ENCODE results near the gene SERPINB10. TPM values are rescaled to one million over a fixed set of nuclear protein-coding genes. Genes with fewer than 3 reads are reported as not detected.

The SERPINB10 gene
- total and polyA plus RNA-seq, 2 of the 8 experiments (the other 6 are each of a cell fraction or from before 2014, with no cell fraction given), result not detected

DNA sequence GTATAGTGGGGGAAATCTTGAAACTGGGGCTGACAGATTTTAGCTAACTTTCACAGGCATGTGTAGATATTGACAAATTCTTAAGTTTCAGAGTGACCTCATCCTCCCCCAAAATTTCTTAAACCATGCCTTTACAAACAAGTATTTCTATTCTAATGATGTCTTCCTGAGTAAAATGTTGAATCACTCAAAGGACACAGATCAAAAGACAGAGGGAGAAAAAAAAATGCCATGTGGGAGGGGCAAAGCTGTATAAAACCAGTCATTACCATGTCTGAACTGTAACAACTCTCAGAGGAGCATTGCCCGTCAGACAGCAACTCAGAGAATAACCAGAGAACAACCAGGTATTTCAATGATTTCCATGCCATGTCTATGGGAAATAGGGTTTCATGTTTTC, 20.3 kb upstream of the SERPINB10 start, which contains the start of gene SERPINB2:
TSS of gene SERPINB2 (plus strand) at position 282 of the 400 bp plus-strand sequence. CDS start 3,740 bp downstream, outside the sequence.
- H4K8ac ChIP-seq (ENCODE audit: extremely low read depth, insufficient read depth, low read length), result no peak within 1 kb of the TSS
- no peak within 1 kb of the TSS for H3K27ac ChIP-seq (ENCODE audit: low read depth, low read length)
- H2BK5ac ChIP-seq (ENCODE audit: low read depth, low read length), result no peak within 1 kb of the TSS
- no peaks in the 10 kb centered on the region for H3K79me2 ChIP-seq (ENCODE audit: control insufficient read depth in 1 of 2, insufficient read depth in 2 of 2, low read length in 2 of 2)
- H3K4me3 ChIP-seq (ENCODE audit: extremely low read depth in 1 of 4, insufficient read depth in 2 of 4, low read depth in 3 of 4, low read length in 4 of 4), result no peak within 1 kb of the TSS
- H4K91ac ChIP-seq (replicated peaks; ENCODE audit: insufficient read length, low read length), result no peak within 1 kb of the TSS
- H3K23me2 ChIP-seq (ENCODE audit: low read depth, low read length), result no peaks in the 10 kb centered on the region
- no peak within 1 kb of the TSS for H3K18ac ChIP-seq (ENCODE audit: extremely low read depth, low read length)
- WGBS, 2 experiments (ENCODE audit: extremely low coverage in 1 of 2, insufficient coverage in 1 of 2, insufficient read length in 1 of 2, insufficient replicate concordance in 2 of 2, low coverage in 1 of 2, low lambda C conversion rate in 2 of 2, missing lambda C conversion rate in 1 of 2), result 89% methylated on average over 1 of the region's 1 CpG; no CpG with 5 or more reads in 1 of the 2 experiments
- no peak within 1 kb of the TSS for H3K4me2 ChIP-seq (ENCODE audit: insufficient read depth in 1 of 2, low read depth in 2 of 2, low read length in 2 of 2)
- H3K9me3 ChIP-seq (ENCODE audit: insufficient read depth in 2 of 2, low read depth in 1 of 2, low read length in 1 of 2), result no peaks in the 10 kb centered on the region
- H2AFZ ChIP-seq (ENCODE audit: low read length), result no peak within 1 kb of the TSS
- FAIRE-seq (no peak), DNase-seq (ENCODE audit: low read depth in 1 of 2, low spot score in 2 of 2) (no peak)
- CTCF ChIA-PET (ENCODE audit: partially characterized antibody), result no interaction called here
- no peak within 1 kb of the TSS for H2BK120ac ChIP-seq (replicated peaks; ENCODE audit: low read depth, low read length)
- H3K36me3 ChIP-seq (ENCODE audit: control insufficient read depth in 2 of 4, insufficient read depth in 4 of 4, low read length in 3 of 4), result no peaks in the 10 kb centered on the region
- no peak within 1 kb of the TSS for H3K23ac ChIP-seq (ENCODE audit: insufficient read length)
- H4K20me1 ChIP-seq (replicated peaks in 1 of 2; ENCODE audit: control insufficient read depth in 1 of 2, insufficient read depth in 2 of 2, low read length in 2 of 2), result no peaks in the 10 kb centered on the region
- H2AK5ac ChIP-seq (ENCODE audit: low read depth, low read length), result no peak within 1 kb of the TSS
- H3K4ac ChIP-seq (replicated peaks; ENCODE audit: insufficient read length, low read depth, low read length), result no peak within 1 kb of the TSS
- H3K27me3 ChIP-seq (replicated peaks in 1 of 4; ENCODE audit: control insufficient read depth in 3 of 4, extremely low read depth in 1 of 4, insufficient read depth in 3 of 4, low read length in 3 of 4), result no peaks in the 10 kb centered on the region
- H3K56ac ChIP-seq (replicated peaks; ENCODE audit: insufficient read length, low read depth, low read length), result no peak within 1 kb of the TSS
- H2BK20ac ChIP-seq (ENCODE audit: low read length), result no peak within 1 kb of the TSS
- no peaks in the 10 kb centered on the region for H3K79me1 ChIP-seq (ENCODE audit: low read depth, low read length)
- H3K4me1 ChIP-seq (replicated peaks in 1 of 4; ENCODE audit: control insufficient read depth in 3 of 4, insufficient read depth in 4 of 4, low read length in 3 of 4), result no peaks in the 10 kb centered on the region
- H4K5ac ChIP-seq (ENCODE audit: insufficient read length, low read depth, low read length), result no peak within 1 kb of the TSS
- H2BK15ac ChIP-seq (ENCODE audit: low read length), result no peak within 1 kb of the TSS
- no peak within 1 kb of the TSS for H3K9ac ChIP-seq (replicated peaks in 1 of 4; ENCODE audit: extremely low read depth in 1 of 4, low read depth in 3 of 4, low read length in 3 of 4)
- no peak within 1 kb of the TSS for H2BK12ac ChIP-seq (ENCODE audit: low read depth, low read length)
- no peak within 1 kb of the TSS for H3K14ac ChIP-seq (ENCODE audit: insufficient read length)
- POLR2A ChIA-PET (ENCODE audit: partially characterized antibody), result no interaction called here
- TF ChIP-seq BRCA1 (IDR thresholded peaks at IDR 0.05; ENCODE audit: low read depth, low read length) (no peak), TAF7 (optimal IDR thresholded peaks at IDR 0.05; ENCODE audit: borderline replicate concordance, low read depth, low read length) (no peak), RNF2 (IDR thresholded peaks at IDR 0.05; ENCODE audit: borderline replicate concordance, low read depth, low read length, missing control alignments, poor library complexity, severe bottlenecking) (no peak), BCL11A (IDR thresholded peaks at IDR 0.05; ENCODE audit: low read depth in 2 of 2, low read length in 2 of 2) (no peak), NRF1 (IDR thresholded peaks at IDR 0.05; ENCODE audit: low read depth, low read length) (no peak), GTF2F1 (IDR thresholded peaks at IDR 0.05; ENCODE audit: borderline replicate concordance, low read depth, low read length) (no peak), GABPA (IDR thresholded peaks at IDR 0.05; ENCODE audit: borderline replicate concordance, insufficient read depth, low read length) (no peak), SRF (IDR thresholded peaks at IDR 0.05; ENCODE audit: low read depth, low read length) (no peak)
- TF ChIP-seq, protein P1, sequence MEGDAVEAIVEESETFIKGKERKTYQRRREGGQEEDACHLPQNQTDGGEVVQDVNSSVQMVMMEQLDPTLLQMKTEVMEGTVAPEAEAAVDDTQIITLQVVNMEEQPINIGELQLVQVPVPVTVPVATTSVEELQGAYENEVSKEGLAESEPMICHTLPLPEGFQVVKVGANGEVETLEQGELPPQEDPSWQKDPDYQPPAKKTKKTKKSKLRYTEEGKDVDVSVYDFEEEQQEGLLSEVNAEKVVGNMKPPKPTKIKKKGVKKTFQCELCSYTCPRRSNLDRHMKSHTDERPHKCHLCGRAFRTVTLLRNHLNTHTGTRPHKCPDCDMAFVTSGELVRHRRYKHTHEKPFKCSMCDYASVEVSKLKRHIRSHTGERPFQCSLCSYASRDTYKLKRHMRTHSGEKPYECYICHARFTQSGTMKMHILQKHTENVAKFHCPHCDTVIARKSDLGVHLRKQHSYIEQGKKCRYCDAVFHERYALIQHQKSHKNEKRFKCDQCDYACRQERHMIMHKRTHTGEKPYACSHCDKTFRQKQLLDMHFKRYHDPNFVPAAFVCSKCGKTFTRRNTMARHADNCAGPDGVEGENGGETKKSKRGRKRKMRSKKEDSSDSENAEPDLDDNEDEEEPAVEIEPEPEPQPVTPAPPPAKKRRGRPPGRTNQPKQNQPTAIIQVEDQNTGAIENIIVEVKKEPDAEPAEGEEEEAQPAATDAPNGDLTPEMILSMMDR (IDR thresholded peaks at IDR 0.05; ENCODE audit: control extremely low read depth in 1 of 3, insufficient read depth in 1 of 3, low read depth in 1 of 3, low read length in 3 of 3), result no peak
- TF ChIP-seq, protein P2, sequence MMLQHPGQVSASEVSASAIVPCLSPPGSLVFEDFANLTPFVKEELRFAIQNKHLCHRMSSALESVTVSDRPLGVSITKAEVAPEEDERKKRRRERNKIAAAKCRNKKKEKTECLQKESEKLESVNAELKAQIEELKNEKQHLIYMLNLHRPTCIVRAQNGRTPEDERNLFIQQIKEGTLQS (IDR thresholded peaks at IDR 0.05; ENCODE audit: insufficient read depth, low read depth, low read length), result no peak
- TF ChIP-seq, protein P3, sequence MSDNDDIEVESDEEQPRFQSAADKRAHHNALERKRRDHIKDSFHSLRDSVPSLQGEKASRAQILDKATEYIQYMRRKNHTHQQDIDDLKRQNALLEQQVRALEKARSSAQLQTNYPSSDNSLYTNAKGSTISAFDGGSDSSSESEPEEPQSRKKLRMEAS (IDR thresholded peaks at IDR 0.05), result no peak

All from H1 (cell line).